GDM1 (cell line): Measurements from ENCODE around the gene MAPRE3.
"Not testable (repeated sequence)": the region's sequence is repeated elsewhere in the genome, so short reads cannot be mapped to it uniquely, and the experiment has no call there.

Source experiments
- DNase-seq: peaks from one replicate; lab custom pipeline; 2025; lab: John Stamatoyannopoulos, UW

The MAPRE3 gene

DNA sequence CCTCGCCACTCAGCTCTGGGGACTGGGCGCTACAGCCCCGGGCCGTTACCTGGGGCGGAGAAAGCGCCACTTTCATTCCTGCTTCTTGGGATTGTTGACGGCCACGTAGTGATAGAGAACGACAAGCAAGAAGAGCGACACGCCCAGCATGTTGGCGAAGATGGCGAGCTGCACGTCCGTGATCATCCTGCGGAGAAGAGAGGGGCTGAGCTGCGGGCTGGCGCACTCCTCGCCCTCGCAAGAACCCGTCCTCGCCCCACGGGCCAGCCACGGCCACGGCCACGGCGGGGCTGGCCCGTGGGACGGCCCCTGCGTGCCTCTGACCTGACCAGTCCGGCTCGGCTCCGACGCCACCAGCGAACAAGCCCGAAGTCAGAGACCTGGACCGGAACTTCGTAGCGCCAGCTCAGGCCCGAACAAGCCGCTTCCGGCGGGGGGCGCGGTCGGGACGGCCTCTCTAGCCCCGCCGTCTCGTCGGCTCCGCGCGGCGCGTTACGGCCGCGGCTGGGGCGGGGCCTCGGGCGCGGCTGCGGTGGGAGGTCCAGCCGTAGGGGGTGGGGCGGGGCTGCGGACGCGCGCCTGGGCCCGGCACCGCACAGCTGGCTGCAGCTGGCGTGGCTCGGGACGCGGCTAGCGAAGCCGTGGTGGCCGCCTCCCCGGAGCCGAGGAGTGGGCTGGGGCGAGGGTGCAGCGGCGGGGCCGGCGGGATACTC, 101.0 kb downstream of the MAPRE3 start, which contains the start of gene OST4:
TSS of gene OST4 (minus strand) at position 378 of the 713 bp plus-strand sequence.
- DNase-seq = peak; percentile 91

GRCh38 chr2:27071990-27072830, 101.8 kb downstream of the MAPRE3 start:
- no peak for DNase-seq

GRCh38 chr2:27072920-27073319, 102.5 kb downstream of the MAPRE3 start:
- no peak for DNase-seq

- DNase-seq = no peak
Observed at GRCh38 chr2:27073782-27074181, 103.3 kb downstream of the MAPRE3 start.

DNA sequence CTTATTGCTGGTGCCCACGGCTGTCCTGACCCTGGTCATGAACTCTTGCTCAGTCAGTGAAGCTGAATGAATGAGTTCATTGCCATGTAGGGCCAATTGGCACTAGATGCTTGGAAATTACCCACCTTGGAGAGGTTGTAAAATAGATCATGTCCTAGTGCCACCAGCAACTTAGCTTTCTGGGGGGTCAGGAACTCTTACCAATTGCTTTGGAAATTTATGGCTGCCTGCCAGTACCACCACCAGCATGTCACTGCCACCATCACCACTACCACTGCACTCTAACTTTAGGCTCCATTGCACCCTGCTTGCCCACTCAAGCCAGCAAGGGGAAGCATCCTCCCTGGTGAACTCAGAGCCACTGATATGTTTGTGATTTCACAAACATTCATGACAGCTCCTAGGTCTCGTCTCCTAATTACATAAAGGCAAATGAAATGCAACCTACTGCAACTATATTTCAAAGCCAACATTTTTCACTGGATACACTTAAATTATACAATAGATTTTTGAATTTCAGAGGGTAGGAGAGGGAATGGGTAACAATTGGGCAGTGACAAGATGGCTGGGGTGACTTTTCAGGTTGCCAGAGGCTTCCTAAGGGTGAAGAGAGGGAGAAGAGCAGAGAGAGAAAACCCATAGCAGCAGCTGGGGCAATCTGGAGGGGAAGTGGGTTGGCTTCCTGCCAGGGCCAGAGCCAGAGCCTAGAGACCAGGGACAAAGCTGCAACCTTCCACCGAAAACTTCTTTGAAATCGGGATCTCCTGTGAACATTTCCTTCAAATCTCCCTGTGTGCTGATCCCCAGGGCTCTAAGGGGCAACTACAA, 104.5 kb downstream of the MAPRE3 start:
- peak; percentile 60 for DNase-seq

GRCh38 chr2:27075566-27075871, 105.1 kb downstream of the MAPRE3 start:
- not testable (repeated sequence) for DNase-seq

DNA sequence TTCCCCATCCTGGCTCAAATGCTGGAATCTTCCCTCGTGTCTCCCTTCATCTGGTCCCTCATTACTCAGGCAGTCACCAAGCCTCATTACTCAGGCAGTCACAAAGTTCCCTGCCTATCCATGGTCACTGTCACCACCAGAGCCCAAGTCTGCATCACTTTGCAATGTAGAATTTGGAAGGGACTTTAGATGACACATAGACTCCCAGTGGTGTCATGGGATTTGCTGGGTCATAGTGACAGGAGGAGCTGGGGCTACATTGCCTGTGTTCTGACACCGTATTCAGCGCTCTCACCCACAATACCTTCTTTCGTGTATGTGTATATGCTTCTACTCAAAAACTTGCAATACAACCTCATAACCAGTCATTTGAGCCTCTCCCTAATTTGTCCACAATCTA, 105.9 kb downstream of the MAPRE3 start:
- no peak for DNase-seq
